Measurements from ENCODE around the gene SMIM22.

DNA sequence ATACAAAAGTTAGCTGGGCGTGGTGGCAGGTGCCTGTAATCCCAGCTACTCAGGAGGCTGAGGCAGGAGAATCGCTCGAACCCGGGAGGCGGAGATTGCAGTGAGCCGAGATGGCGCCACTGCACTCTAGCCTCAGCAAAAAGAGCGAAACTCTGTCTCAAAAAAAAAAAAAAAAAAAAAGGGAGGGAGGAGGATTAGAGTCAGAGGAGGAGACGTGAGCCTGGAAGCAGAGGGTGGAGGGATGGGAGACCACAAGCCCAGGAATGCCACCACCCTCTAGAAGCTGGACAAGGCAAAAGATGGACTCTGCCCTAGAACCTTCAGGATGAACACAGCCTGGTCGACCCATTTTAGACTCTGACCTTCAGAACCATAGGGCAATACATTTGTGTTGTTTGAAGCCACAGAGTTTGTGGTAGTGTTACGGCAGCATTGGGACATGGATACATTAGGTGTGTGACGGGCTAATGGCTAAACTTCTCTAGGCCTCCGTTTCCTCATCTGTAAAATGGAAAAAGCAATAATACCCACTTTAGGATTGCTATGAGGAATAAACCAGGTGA is 2.1 kb upstream of the SMIM22 start:
- TF ChIP-seq GATA2 (IDR thresholded peaks at IDR 0.05; ENCODE audit: low read depth, low read length) = no peak
- TF ChIP-seq GATA3 (IDR thresholded peaks at IDR 0.05; ENCODE audit: low read depth, low read length) = no peak

Measured in SH-SY5Y (cell line).